NCI-H446 (cell line): ENCODE measurements around the gene AKAP5.

ENCODE experiments used
- DNase-seq, 2 experiments: peaks; one replicate each; lab custom pipeline; 2025; lab: John Stamatoyannopoulos, UW

Gene AKAP5

GRCh38 chr14:64459405-64460136, 5.7 kb upstream of the AKAP5 start:
- DNase-seq, result no peak

- no peak for DNase-seq
Measured at GRCh38 chr14:64461221-64461620, 4.1 kb upstream of the AKAP5 start.

GRCh38 chr14:64463195-64463594, 2.1 kb upstream of the AKAP5 start:
- DNase-seq, result no peak

- no peak for DNase-seq
Measured at GRCh38 chr14:64463873-64464272, 1.4 kb upstream of the AKAP5 start.

GRCh38 chr14:64464651-64465050, 648 bp upstream of the AKAP5 start:
- DNase-seq, result no peak

GRCh38 chr14:64465831-64466554, 694 bp downstream of the AKAP5 start:
- peak in 1 of 2 experiments; percentile 46 for DNase-seq

- DNase-seq, result no peak
Measured at GRCh38 chr14:64467101-64467500, 1.8 kb downstream of the AKAP5 start.

- no peak for DNase-seq
Measured at GRCh38 chr14:64467566-64467965, 2.3 kb downstream of the AKAP5 start.

GRCh38 chr14:64468451-64468850, 3.2 kb downstream of the AKAP5 start:
- DNase-seq, result no peak

GRCh38 chr14:64474041-64474440, 8.7 kb downstream of the AKAP5 start:
- DNase-seq, result no peak

GRCh38 chr14:64474698-64475097, 9.4 kb downstream of the AKAP5 start:
- DNase-seq, result no peak

- DNase-seq, result no peak
Measured at GRCh38 chr14:64475585-64476273, 10.4 kb downstream of the AKAP5 start.

GRCh38 chr14:64476438-64476837, 11.1 kb downstream of the AKAP5 start:
- DNase-seq, result no peak

- DNase-seq, result peak; percentile 15 to 35
Measured at GRCh38 chr14:64478634-64479250, 13.4 kb downstream of the AKAP5 start.

GRCh38 chr14:64488590-64489099, 23.3 kb downstream of the AKAP5 start:
- no peak for DNase-seq

- DNase-seq, result no peak
Measured at GRCh38 chr14:64491637-64492036, 26.3 kb downstream of the AKAP5 start.

GRCh38 chr14:64493455-64493854, 28.2 kb downstream of the AKAP5 start:
- no peak for DNase-seq

GRCh38 chr14:64495252-64495651, 30.0 kb downstream of the AKAP5 start:
- no peak for DNase-seq

- no peak for DNase-seq
Measured at GRCh38 chr14:64496764-64497163, 31.5 kb downstream of the AKAP5 start.

- no peak for DNase-seq
Measured at GRCh38 chr14:64500088-64500487, 34.8 kb downstream of the AKAP5 start.

GRCh38 chr14:64501411-64502171, 36.3 kb downstream of the AKAP5 start:
- DNase-seq, result no peak

- no peak for DNase-seq
Measured at GRCh38 chr14:64502456-64502855, 37.2 kb downstream of the AKAP5 start.
